GM18951 (cell line): ENCODE measurements around the gene C16orf90.
"Not testable (repeated sequence)": the region's sequence is repeated elsewhere in the genome, so short reads cannot be mapped to it uniquely, and the experiment has no call there.

ENCODE experiments used
- POLR2A ChIP-seq: IDR thresholded peaks from 4 replicates; pipeline ENCODE4 v1.6.1; 2011; ENCODE audit warnings: mild to moderate bottlenecking; ENCODE audit not compliant: insufficient read length, insufficient read depth; ENCODE audit errors: extremely low read depth
- in situ Hi-C: fragments of 300-500 bp; cut with MboI; formaldehyde crosslinking; loops from one replicate; pipeline ENCODE4 v1.12.0; 2022; ENCODE audit warnings: low sequenced_read_pairs, mixed read lengths, inconsistent platforms; ENCODE audit not compliant: unreplicated experiment

Gene C16orf90

GRCh38 chr16:3485821-3486505, 9.3 kb downstream of the C16orf90 start:
- TF ChIP-seq POLR2A: peak; percentile 16
- in situ Hi-C loops: no loop called here

- in situ Hi-C loops: no loop called here
- TF ChIP-seq POLR2A: no peak
Observed at GRCh38 chr16:3485097-3485745, 10.1 kb downstream of the C16orf90 start.

- no peak for TF ChIP-seq POLR2A
- in situ Hi-C loops: no loop called here
Observed at GRCh38 chr16:3484318-3485096, 10.8 kb downstream of the C16orf90 start.

GRCh38 chr16:3482659-3483241, 12.5 kb downstream of the C16orf90 start:
- no peak for TF ChIP-seq POLR2A
- in situ Hi-C loops: no loop called here

GRCh38 chr16:3481696-3482658, 13.3 kb downstream of the C16orf90 start:
- in situ Hi-C loops: no loop called here
- TF ChIP-seq POLR2A: no peak

- in situ Hi-C loops: no loop called here
- TF ChIP-seq POLR2A: no peak
Observed at GRCh38 chr16:3480901-3481695, 14.2 kb downstream of the C16orf90 start.

- TF ChIP-seq POLR2A: no peak
- in situ Hi-C loops: no loop called here
Observed at GRCh38 chr16:3479654-3480216, 15.6 kb downstream of the C16orf90 start.

- TF ChIP-seq POLR2A: no peak
- in situ Hi-C loops: no loop called here
Observed at GRCh38 chr16:3478242-3478925, 16.9 kb downstream of the C16orf90 start.

GRCh38 chr16:3476409-3476808, 18.9 kb downstream of the C16orf90 start:
- in situ Hi-C loops: no loop called here
- no peak for TF ChIP-seq POLR2A

GRCh38 chr16:3475604-3476375, 19.5 kb downstream of the C16orf90 start:
- in situ Hi-C loops: no loop called here
- TF ChIP-seq POLR2A: no peak

- in situ Hi-C loops: not testable (repeated sequence)
Observed at GRCh38 chr16:3474870-3475269, 20.4 kb downstream of the C16orf90 start.
